ENCODE measurements around the gene SOHLH1.

- TF ChIP-seq EZH2phosphoT487 (IDR thresholded peaks at IDR 0.05; ENCODE audit: insufficient read depth, low read depth) = no peak
- TF ChIP-seq EZH2 (IDR thresholded peaks at IDR 0.05; ENCODE audit: insufficient read depth, poor library complexity, severe bottlenecking) = no peak
Observed at GRCh38 chr9:135736272-135736978, 37.1 kb upstream of the SOHLH1 start.

All from GM23248 (cell line).